ENCODE data around the gene PTGDS.

PTGDS gene

GRCh38 chr9:136943291-136944211, 33.8 kb upstream of the PTGDS start (continued):
- TF ChIP-seq, protein P1, sequence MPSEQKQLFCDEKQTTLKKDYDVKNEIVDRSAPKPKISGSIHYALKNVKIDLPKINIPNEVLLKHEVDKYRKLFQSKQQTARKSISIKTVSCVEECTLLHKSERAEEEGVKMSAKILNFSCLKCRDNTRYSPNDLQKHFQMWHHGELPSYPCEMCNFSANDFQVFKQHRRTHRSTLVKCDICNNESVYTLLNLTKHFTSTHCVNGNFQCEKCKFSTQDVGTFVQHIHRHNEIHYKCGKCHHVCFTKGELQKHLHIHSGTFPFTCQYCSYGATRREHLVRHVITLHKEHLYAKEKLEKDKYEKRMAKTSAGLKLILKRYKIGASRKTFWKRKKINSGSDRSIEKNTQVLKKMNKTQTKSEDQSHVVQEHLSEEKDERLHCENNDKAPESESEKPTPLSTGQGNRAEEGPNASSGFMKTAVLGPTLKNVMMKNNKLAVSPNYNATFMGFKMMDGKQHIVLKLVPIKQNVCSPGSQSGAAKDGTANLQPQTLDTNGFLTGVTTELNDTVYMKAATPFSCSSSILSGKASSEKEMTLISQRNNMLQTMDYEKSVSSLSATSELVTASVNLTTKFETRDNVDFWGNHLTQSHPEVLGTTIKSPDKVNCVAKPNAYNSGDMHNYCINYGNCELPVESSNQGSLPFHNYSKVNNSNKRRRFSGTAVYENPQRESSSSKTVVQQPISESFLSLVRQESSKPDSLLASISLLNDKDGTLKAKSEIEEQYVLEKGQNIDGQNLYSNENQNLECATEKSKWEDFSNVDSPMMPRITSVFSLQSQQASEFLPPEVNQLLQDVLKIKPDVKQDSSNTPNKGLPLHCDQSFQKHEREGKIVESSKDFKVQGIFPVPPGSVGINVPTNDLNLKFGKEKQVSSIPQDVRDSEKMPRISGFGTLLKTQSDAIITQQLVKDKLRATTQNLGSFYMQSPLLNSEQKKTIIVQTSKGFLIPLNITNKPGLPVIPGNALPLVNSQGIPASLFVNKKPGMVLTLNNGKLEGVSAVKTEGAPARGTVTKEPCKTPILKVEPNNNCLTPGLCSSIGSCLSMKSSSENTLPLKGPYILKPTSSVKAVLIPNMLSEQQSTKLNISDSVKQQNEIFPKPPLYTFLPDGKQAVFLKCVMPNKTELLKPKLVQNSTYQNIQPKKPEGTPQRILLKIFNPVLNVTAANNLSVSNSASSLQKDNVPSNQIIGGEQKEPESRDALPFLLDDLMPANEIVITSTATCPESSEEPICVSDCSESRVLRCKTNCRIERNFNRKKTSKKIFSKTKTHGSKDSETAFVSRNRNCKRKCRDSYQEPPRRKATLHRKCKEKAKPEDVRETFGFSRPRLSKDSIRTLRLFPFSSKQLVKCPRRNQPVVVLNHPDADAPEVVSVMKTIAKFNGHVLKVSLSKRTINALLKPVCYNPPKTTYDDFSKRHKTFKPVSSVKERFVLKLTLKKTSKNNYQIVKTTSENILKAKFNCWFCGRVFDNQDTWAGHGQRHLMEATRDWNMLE (tag by site-specific recombination; conservative IDR thresholded peaks at IDR 0.05; ENCODE audit: low read depth): no peak
- TF ChIP-seq ZNF280C (tag by site-specific recombination; IDR thresholded peaks at IDR 0.05) (no peak), ZNF248 (tag by site-specific recombination; IDR thresholded peaks at IDR 0.05) (no peak), ZNF544 (tag by site-specific recombination; IDR thresholded peaks at IDR 0.05) (no peak), ZNF341 (tag by site-specific recombination; IDR thresholded peaks at IDR 0.05; ENCODE audit: low read depth) (no peak), ZBTB6 (tag by site-specific recombination; IDR thresholded peaks at IDR 0.05) (no peak), ZNF629 (tag by site-specific recombination; IDR thresholded peaks at IDR 0.05) (no peak), ZNF112 (tag by site-specific recombination; IDR thresholded peaks at IDR 0.05) (no peak), ZBTB7A (tag by site-specific recombination; IDR thresholded peaks at IDR 0.05; ENCODE audit: low read depth) (peak; percentile 75; the same call in 1 of the 2 replicates), ZNF138 (tag by site-specific recombination; IDR thresholded peaks at IDR 0.05; ENCODE audit: borderline replicate concordance) (no peak), ZNF514 (tag by site-specific recombination; IDR thresholded peaks at IDR 0.05) (no peak), BCL11A (tag by site-specific recombination; IDR thresholded peaks at IDR 0.05; ENCODE audit: low read depth) (0 out of 2 replicates have a peak, but pooled peaks have one; percentile 6), KLF8 (tag by site-specific recombination; IDR thresholded peaks at IDR 0.05) (peak; percentile 65; the same call in 1 of the 2 replicates), SALL2 (tag by site-specific recombination; IDR thresholded peaks at IDR 0.05; ENCODE audit: borderline replicate concordance) (no peak), ZNF394 (tag by site-specific recombination; IDR thresholded peaks at IDR 0.05; ENCODE audit: borderline replicate concordance) (no peak), FEZF1 (tag by site-specific recombination; IDR thresholded peaks at IDR 0.05) (no peak), ZNF274 (IDR thresholded peaks at IDR 0.05; ENCODE audit: low read length) (no peak), ZNF274 (tag by site-specific recombination; IDR thresholded peaks at IDR 0.05; ENCODE audit: borderline replicate concordance) (no peak), YY1 (tag by site-specific recombination; IDR thresholded peaks at IDR 0.05) (no peak; the same call in 1 of the 2 replicates), ZNF677 (tag by site-specific recombination; IDR thresholded peaks at IDR 0.05) (no peak), ZNF777 (tag by site-specific recombination; IDR thresholded peaks at IDR 0.05; ENCODE audit: borderline replicate concordance) (no peak)
- TF ChIP-seq, protein P2, sequence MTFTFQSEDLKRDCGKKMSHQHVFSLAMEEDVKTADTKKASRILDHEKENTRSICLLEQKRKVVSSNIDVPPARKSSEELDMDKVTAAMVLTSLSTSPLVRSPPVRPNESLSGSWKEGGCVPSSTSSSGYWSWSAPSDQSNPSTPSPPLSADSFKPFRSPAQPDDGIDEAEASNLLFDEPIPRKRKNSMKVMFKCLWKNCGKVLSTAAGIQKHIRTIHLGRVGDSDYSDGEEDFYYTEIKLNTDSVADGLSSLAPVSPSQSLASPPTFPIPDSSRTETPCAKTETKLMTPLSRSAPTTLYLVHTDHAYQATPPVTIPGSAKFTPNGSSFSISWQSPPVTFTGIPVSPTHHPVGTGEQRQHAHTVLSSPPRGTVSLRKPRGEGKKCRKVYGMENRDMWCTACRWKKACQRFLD (tag by site-specific recombination; IDR thresholded peaks at IDR 0.05): no peak
- TF ChIP-seq, protein P3, sequence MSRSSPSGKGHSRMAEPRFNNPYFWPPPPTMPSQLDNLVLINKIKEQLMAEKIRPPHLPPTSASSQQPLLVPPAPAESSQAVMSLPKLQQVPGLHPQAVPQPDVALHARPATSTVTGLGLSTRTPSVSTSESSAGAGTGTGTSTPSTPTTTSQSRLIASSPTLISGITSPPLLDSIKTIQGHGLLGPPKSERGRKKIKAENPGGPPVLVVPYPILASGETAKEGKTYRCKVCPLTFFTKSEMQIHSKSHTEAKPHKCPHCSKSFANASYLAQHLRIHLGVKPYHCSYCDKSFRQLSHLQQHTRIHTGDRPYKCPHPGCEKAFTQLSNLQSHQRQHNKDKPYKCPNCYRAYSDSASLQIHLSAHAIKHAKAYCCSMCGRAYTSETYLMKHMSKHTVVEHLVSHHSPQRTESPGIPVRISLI (tag by site-specific recombination; IDR thresholded peaks at IDR 0.05): no peak
- TF ChIP-seq, protein P4, sequence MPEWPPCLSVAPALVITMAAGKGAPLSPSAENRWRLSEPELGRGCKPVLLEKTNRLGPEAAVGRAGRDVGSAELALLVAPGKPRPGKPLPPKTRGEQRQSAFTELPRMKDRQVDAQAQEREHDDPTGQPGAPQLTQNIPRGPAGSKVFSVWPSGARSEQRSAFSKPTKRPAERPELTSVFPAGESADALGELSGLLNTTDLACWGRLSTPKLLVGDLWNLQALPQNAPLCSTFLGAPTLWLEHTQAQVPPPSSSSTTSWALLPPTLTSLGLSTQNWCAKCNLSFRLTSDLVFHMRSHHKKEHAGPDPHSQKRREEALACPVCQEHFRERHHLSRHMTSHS (tag by site-specific recombination; IDR thresholded peaks at IDR 0.05): no peak
- TF ChIP-seq, protein P5, sequence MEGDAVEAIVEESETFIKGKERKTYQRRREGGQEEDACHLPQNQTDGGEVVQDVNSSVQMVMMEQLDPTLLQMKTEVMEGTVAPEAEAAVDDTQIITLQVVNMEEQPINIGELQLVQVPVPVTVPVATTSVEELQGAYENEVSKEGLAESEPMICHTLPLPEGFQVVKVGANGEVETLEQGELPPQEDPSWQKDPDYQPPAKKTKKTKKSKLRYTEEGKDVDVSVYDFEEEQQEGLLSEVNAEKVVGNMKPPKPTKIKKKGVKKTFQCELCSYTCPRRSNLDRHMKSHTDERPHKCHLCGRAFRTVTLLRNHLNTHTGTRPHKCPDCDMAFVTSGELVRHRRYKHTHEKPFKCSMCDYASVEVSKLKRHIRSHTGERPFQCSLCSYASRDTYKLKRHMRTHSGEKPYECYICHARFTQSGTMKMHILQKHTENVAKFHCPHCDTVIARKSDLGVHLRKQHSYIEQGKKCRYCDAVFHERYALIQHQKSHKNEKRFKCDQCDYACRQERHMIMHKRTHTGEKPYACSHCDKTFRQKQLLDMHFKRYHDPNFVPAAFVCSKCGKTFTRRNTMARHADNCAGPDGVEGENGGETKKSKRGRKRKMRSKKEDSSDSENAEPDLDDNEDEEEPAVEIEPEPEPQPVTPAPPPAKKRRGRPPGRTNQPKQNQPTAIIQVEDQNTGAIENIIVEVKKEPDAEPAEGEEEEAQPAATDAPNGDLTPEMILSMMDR (tag by site-specific recombination; IDR thresholded peaks at IDR 0.05): peak; percentile 45

All from HEK293 (cell line).